Ascending aorta (tissue), 2 donors: Measurements from ENCODE around the gene CADPS2. TPM values are rescaled to one million over a fixed set of nuclear protein-coding genes. Genes with fewer than 3 reads are reported as not detected.

Source experiments
- DNase-seq, 2 donors: peaks; one replicate each; pipeline ENCODE4 v3.0.0-alpha.2; 2019; ENCODE audit warnings: low spot score in 2 of 2
- H3K27ac ChIP-seq, 2 donors: fragments of 200-600 bp; sonication (generic); one replicate each; pipeline ENCODE4 v1.5.1; 2016 to 2017; ENCODE audit warnings: mild to moderate bottlenecking in 1 of 2
- H3K27me3 ChIP-seq: fragments of 200-600 bp; sonication (generic); one replicate; pipeline ENCODE4 v1.5.1; 2017
- H3K36me3 ChIP-seq, 2 donors: fragments of 200-600 bp; sonication (generic); one replicate each; pipeline ENCODE4 v1.5.1; 2016
- H3K4me1 ChIP-seq, 2 donors: fragments of 200-600 bp; sonication (generic); one replicate each; pipeline ENCODE4 v1.5.1; 2016 to 2017; ENCODE audit warnings: mild to moderate bottlenecking in 1 of 2
- H3K4me3 ChIP-seq, 2 donors: fragments of 200-600 bp; sonication (generic); one replicate each; pipeline ENCODE4 v1.5.1; 2016 to 2017; ENCODE audit warnings: mild to moderate bottlenecking in 1 of 2
- H3K9me3 ChIP-seq, 2 donors: fragments of 200-600 bp; sonication (generic); one replicate each; pipeline ENCODE4 v1.5.1; 2016
- CTCF ChIP-seq, 3 experiments: fragments of 200-600 bp in 2 of 3; fragments of 450-650 bp in 1 of 3; sonication (generic) in 2 of 3; IDR thresholded peaks; one replicate each; pipeline ENCODE4 v1.5.1; 2016 to 2019; ENCODE audit warnings: antibody characterized with exemption in 3 of 3, mild to moderate bottlenecking in 1 of 3, moderate library complexity in 1 of 3
- intact Hi-C: fragments of 100-400 bp; cut with DNase I; formaldehyde crosslinking; loops from one replicate; pipeline ENCODE4 v1.15.1; 2023
- total RNA-seq: library from RNA; depleted of rRNA; stranded (reverse); fragments of >200 nt; gene quantifications from one replicate; pipeline ENCODE4 v1.1.0, GENCODE V29; 2016

CADPS2 gene
- total RNA-seq, 1 donor from 2014 or later = 31.8 TPM

DNA sequence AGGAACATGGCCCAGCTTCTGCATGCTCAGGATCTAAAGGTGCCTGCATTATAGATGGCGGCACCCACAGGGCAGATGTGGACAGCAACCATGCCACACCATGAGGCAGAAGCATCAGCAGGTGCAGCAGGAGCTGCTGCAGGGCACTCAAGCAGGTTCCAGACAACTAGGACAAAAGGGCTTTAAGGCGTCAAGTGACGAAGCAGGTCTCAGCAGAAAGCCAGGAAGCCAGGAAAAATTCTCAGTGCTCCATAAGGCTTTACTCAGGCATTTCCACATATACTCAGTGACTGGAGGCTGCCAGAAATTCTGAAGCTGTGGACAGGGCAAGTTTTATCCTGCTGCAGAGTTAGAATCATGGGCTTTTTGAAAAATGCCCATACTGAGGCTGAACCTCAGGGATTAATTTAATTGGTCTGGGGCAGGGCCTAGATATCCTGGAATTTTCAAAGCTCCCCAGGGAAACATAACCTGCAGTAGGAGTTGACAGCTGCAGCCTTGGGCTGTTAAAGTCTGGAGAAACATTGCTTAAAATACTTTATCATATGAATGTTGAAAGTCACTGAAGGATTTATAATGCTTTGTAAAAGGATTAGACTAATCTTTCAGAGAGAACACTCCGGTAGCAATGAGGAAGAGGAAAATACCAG, 115.4 kb downstream of the CADPS2 start:
- no peak for DNase-seq
- H3K4me3 ChIP-seq = no peak overlapping the region
- no peaks in the 10 kb centered on the region for H3K27me3 ChIP-seq
- H3K4me1 ChIP-seq = no peaks in the 10 kb centered on the region
- no peak for TF ChIP-seq CTCF (IDR thresholded peaks at IDR 0.05)
- H3K27ac ChIP-seq = no peak overlapping the region
- no peaks in the 10 kb centered on the region for H3K36me3 ChIP-seq
- intact Hi-C loops = no loop called here
- H3K9me3 ChIP-seq = no peaks in the 10 kb centered on the region

DNA sequence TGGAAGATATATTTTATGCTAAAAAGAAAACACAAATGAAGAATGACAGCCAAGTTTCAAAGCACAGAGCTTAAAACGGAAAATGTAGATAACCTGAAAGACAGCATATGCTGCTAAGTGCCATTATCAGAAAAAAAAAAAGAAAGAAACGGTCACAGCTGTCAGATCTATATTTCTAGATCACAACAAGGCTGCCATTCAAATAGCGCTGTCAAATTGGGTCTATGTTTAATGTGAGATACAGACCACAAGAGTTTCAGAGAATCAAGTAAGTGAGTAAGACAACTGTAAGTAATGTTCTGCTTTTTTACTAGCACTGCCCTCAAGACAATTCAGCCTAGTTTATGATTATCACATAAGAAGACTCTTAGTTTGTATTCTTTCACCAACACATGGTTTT, 117.4 kb downstream of the CADPS2 start:
- Histone ChIP-seq H3K27me3 (no peaks in the 10 kb centered on the region), H3K36me3 (no peaks in the 10 kb centered on the region), H3K27ac (no peak overlapping the region), H3K4me3 (no peak overlapping the region), H3K9me3 (no peaks in the 10 kb centered on the region), H3K4me1 (no peaks in the 10 kb centered on the region)
- intact Hi-C loops = no loop called here
- no peak for DNase-seq
- TF ChIP-seq CTCF (IDR thresholded peaks at IDR 0.05) = no peak

DNA sequence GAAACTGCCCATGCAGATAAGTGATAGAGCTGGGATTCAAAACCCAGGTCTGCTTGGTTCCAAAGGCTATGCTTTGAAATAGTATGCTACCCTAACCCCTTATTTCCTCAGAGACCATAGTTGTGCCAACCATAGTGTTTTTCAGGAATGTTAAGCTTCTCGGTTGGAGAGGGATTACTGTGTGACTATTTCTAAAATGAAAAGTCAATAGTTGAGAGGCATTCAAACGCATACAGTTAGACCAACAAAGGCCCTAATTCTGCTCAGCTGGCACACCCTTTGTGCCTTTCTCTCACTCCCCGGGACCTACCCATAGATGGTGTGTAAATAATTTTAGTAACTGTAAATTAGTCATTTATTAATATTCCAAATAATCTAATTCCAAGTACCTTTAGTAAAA, 118.9 kb downstream of the CADPS2 start:
- intact Hi-C loops = no loop called here
- no peak overlapping the region for H3K4me3 ChIP-seq
- no peak for TF ChIP-seq CTCF (IDR thresholded peaks at IDR 0.05)
- no peaks in the 10 kb centered on the region for H3K36me3 ChIP-seq
- no peaks in the 10 kb centered on the region for H3K4me1 ChIP-seq
- no peaks in the 10 kb centered on the region for H3K9me3 ChIP-seq
- H3K27ac ChIP-seq = no peak overlapping the region
- no peaks in the 10 kb centered on the region for H3K27me3 ChIP-seq
- no peak for DNase-seq

GRCh38 chr7:122766593-122766992, 119.7 kb downstream of the CADPS2 start:
- Histone ChIP-seq H3K27me3 (no peaks in the 10 kb centered on the region), H3K27ac (no peak overlapping the region), H3K9me3 (no peaks in the 10 kb centered on the region), H3K36me3 (no peaks in the 10 kb centered on the region), H3K4me3 (no peak overlapping the region), H3K4me1 (no peaks in the 10 kb centered on the region)
- TF ChIP-seq CTCF (IDR thresholded peaks at IDR 0.05) = no peak
- intact Hi-C loops = no loop called here
- DNase-seq = no peak

DNA sequence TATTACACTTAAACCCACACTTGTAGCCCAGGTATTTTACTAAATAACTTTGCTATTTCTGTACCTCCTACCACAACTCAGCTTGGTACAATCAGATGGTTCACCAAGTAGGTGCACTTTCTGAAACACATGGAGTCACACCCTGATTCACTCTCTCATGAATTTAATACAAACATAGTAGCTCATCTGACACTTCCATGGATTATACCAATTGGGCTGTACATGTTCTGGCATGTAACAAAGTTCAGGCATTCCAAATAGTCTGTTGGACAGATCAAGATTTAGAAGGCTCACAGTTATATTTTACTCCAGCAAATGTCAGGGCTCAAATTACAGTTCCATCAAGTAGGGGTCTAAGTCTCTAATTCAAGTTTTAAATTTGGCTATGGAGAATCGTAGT, 121.4 kb downstream of the CADPS2 start:
- DNase-seq = no peak
- Histone ChIP-seq H3K4me3 (no peak overlapping the region), H3K27me3 (no peaks in the 10 kb centered on the region), H3K9me3 (no peaks in the 10 kb centered on the region), H3K36me3 (no peaks in the 10 kb centered on the region), H3K4me1 (no peaks in the 10 kb centered on the region), H3K27ac (no peak overlapping the region)
- intact Hi-C loops = no loop called here
- no peak for TF ChIP-seq CTCF (IDR thresholded peaks at IDR 0.05)

DNA sequence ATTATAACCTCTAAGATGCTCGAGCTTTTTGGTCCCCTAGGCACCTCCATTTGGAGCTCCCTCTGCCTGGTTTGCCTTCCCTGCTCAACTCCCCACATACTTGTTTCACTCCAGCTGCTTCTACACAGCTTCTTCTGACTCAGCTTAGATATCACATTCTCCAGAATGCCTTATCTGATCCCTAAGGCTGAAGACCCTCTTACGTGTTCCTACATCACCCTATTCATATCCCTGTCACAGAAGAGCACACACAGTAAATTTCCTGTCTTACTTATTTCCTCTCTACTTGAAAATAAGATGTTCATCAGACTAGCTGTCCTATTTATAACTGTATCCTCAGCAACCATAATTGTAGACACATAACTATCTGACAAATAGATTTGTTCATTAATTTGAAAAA, 122.2 kb downstream of the CADPS2 start:
- Histone ChIP-seq H3K36me3 (no peaks in the 10 kb centered on the region), H3K27ac (no peak overlapping the region), H3K4me3 (no peak overlapping the region), H3K9me3 (no peaks in the 10 kb centered on the region), H3K4me1 (no peaks in the 10 kb centered on the region), H3K27me3 (no peaks in the 10 kb centered on the region)
- no peak for DNase-seq
- no peak for TF ChIP-seq CTCF (IDR thresholded peaks at IDR 0.05)
- intact Hi-C loops = no loop called here
